Skeletal muscle tissue (tissue), 4 donors: ENCODE results near the gene THRB. TPM values are rescaled to one million over a fixed set of nuclear protein-coding genes. Genes with fewer than 3 reads are reported as not detected.

Experiments
- H3K27ac ChIP-seq: one replicate; pipeline ENCODE4 v1.7.0; 2013; ENCODE audit warnings: mild to moderate bottlenecking, low read depth, low read length, inconsistent platforms
- H3K27me3 ChIP-seq, 3 donors: one replicate each; pipeline ENCODE4 v1.7.0; 2013; ENCODE audit warnings: low read length in 3 of 3; ENCODE audit not compliant: control insufficient read depth in 3 of 3, insufficient read depth in 3 of 3
- H3K36me3 ChIP-seq, 3 donors: one replicate each; pipeline ENCODE4 v1.7.0; 2013; ENCODE audit warnings: low read length in 3 of 3; ENCODE audit not compliant: control insufficient read depth in 3 of 3, insufficient read depth in 3 of 3
- H3K4me1 ChIP-seq, 3 donors: one replicate each; pipeline ENCODE4 v1.7.0; 2013; ENCODE audit warnings: low read length in 3 of 3, mild to moderate bottlenecking in 3 of 3; ENCODE audit not compliant: control insufficient read depth in 3 of 3, insufficient read depth in 3 of 3
- H3K4me3 ChIP-seq, 3 donors: one replicate each; pipeline ENCODE4 v1.7.0; 2013; ENCODE audit warnings: low read length in 3 of 3
- H3K9ac ChIP-seq, 3 donors: one replicate each; pipeline ENCODE4 v1.7.0; 2013; ENCODE audit warnings: low read length in 3 of 3, mild to moderate bottlenecking in 3 of 3, moderate library complexity in 2 of 3, low read depth in 1 of 3
- H3K9me3 ChIP-seq, 3 donors: one replicate each; pipeline ENCODE4 v1.7.0; 2013; ENCODE audit warnings: low read length in 3 of 3; ENCODE audit not compliant: control insufficient read depth in 3 of 3
- total RNA-seq: library from RNA; depleted of rRNA; stranded (reverse); fragments of >200 nt; gene quantifications from one replicate; pipeline ENCODE4 v1.2.3, GENCODE V29; 2014
- donor health status: Osteomylitis.

Gene THRB
- total RNA-seq, 1 donor from 2014 or later = 3.1 TPM

DNA sequence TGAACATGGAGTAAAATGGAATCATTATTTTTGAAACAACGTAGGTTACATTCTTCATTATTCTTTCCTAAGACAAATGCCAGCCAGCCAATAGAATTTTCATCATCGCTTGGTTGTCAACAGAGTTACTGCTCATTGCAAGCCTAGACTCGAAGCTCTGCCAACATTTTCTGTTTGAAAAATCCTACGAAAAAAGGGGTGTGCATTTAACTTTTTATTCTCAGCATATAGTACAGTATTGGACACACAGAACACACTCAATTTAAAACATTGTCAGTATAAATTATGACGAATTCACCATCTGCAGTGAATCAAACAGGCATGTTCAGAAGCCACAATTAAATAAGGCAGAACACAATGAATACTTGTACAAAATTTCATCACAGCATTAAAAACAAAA lies 317.4 kb downstream of the THRB start:
- Histone ChIP-seq H3K9me3 (no peaks in the 10 kb centered on the region), H3K36me3 (no peaks in the 10 kb centered on the region), H3K27me3 (no peaks in the 10 kb centered on the region), H3K27ac (no peak overlapping the region), H3K9ac (no peak overlapping the region), H3K4me1 (peaks cover 0 to 3% (median 3%) of the 10 kb centered on the region in 3 donors), H3K4me3 (no peak overlapping the region)

DNA sequence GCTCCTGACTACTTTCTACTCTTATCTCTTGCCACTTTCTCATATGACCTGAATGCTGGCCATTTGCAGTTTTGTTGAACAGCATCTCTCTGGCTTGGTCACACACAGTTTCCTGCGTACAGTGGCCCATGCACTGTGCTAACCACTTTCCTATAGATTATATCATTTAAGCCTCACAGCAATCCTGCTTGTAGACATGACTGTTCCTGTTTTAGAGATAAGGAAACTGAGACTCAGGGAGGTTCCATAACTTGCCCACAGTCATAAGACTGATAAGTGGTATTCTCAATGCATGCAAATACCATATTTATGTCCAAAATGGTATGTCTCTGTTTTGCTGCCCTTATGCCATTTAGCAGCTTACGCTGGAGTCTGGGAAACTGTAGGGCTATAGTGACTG lies 320.0 kb downstream of the THRB start:
- Histone ChIP-seq H3K4me3 (no peak overlapping the region), H3K27ac (no peak overlapping the region), H3K9ac (no peak overlapping the region), H3K27me3 (no peaks in the 10 kb centered on the region), H3K4me1 (peaks cover 0 to 3% (median 0%) of the 10 kb centered on the region in 3 donors), H3K9me3 (no peaks in the 10 kb centered on the region), H3K36me3 (no peaks in the 10 kb centered on the region)

DNA sequence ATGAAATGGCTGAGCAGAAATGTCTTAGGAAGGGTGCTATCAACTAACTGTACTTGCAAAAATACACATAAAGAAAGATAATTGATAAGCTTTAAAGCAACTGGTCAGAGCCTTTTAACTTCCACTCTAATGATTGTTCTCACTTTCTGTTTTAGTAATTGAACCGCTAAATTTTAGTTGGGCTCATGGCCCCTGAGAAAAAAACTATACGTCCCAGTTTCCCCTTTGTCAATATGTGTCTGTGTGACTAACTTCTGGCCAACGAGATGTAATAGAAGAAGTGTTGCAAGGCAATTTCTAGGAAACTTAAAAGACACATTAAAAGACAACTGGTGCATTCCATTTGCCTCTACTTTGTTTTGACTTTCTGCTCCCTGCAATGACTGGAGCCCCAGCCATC lies 325.7 kb downstream of the THRB start:
- Histone ChIP-seq H3K9ac (no peak overlapping the region), H3K4me1 (no peaks in the 10 kb centered on the region), H3K9me3 (no peaks in the 10 kb centered on the region), H3K27ac (no peak overlapping the region), H3K36me3 (no peaks in the 10 kb centered on the region), H3K4me3 (no peak overlapping the region), H3K27me3 (no peaks in the 10 kb centered on the region)

DNA sequence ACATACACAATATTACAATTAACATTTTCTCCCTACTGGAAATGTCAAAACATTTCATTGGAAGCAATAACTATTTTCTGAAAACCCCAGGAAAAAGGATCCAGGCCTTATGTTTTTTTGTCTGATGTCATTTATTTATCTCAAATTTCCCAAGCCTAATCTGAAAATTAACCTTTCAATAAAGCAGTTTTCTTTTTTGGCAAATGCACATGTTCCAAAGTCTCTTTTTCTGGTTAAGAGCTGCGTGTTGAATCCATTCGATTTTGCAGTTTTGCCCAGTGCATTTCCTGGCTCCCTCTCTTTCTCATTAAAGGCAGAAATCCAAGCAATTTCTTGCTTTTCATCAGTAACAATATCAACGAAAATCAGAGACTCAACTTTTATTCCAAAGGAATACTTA lies 327.2 kb downstream of the THRB start:
- Histone ChIP-seq H3K9ac (no peak overlapping the region), H3K4me3 (no peak overlapping the region), H3K4me1 (no peaks in the 10 kb centered on the region), H3K27ac (no peak overlapping the region), H3K9me3 (no peaks in the 10 kb centered on the region), H3K36me3 (no peaks in the 10 kb centered on the region), H3K27me3 (no peaks in the 10 kb centered on the region)

DNA sequence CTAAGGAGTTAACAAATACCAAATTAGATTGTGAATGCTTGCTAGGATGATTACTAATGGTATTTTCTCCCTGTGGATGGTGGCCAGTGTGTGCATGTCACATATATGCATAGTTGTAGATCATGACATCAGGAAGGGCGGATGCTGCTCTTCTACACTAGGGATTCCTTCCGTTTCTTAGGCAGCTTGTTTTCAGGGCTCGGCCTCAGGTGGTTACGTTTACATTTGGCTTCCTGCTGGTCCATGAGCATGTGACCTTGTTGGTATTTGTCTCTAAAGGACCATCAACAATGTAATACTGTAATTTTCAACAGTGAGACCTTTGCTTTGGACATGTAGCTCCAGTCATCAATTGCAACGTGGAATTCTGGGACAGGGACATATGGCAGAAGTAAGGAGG lies 328.1 kb downstream of the THRB start:
- H3K4me1 ChIP-seq = no peaks in the 10 kb centered on the region
- no peaks in the 10 kb centered on the region for H3K36me3 ChIP-seq
- no peak overlapping the region for H3K9ac ChIP-seq
- no peaks in the 10 kb centered on the region for H3K9me3 ChIP-seq
- no peak overlapping the region for H3K27ac ChIP-seq
- H3K27me3 ChIP-seq = no peaks in the 10 kb centered on the region
- no peak overlapping the region for H3K4me3 ChIP-seq

DNA sequence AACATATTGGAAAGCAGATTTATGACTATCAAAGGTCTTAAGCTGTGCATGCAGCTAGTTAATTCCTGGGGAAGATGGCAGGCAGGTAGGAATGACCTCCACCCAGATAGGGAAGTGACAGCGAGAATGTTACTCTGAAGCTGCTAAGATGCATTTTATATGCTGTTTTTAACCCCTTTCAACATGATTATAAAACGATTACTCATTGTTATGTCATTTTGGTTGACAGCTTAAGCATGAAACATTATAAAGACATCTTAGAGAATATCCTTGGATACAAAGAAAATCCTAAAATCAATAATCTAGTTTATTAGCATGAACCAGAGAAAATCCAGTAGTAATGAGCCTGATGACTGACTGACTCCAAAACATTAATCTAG lies 329.1 kb downstream of the THRB start:
- Histone ChIP-seq H3K9ac (no peak overlapping the region), H3K4me1 (no peaks in the 10 kb centered on the region), H3K4me3 (no peak overlapping the region), H3K36me3 (no peaks in the 10 kb centered on the region), H3K27me3 (no peaks in the 10 kb centered on the region), H3K27ac (no peak overlapping the region), H3K9me3 (no peaks in the 10 kb centered on the region)

DNA sequence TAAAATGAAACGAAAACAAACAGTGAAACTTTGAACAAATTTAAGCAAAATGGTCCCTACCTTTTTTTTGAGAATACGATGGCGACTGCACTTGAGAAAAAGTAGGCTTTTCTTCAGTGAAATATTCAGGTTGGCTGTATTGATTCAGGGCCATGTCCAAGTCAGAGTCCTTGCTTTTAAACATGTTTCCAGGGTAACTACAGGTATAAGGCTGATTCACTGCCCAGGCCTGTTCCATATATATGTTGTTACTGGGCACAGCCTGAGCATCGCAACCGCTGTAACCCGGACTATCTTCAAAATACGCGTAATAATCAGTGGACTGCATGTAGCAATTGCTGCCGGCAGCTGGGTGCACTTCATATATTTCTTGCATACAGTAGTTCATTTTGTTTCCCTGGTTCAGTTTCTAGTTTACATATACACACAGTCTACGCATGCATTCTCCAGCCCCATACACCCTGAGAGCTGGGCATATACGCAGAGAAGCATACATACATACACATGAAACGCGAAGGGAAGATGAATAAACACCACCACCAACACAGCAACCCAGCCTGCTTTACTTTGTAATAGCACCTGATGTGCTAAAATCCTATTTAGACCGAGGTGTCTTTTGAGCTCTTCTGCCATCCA lies 329.6 kb downstream of the THRB start:
- Histone ChIP-seq H3K4me3 (no peak overlapping the region), H3K9me3 (no peaks in the 10 kb centered on the region), H3K4me1 (no peaks in the 10 kb centered on the region), H3K27me3 (no peaks in the 10 kb centered on the region), H3K9ac (no peak overlapping the region), H3K36me3 (no peaks in the 10 kb centered on the region), H3K27ac (no peak overlapping the region)

DNA sequence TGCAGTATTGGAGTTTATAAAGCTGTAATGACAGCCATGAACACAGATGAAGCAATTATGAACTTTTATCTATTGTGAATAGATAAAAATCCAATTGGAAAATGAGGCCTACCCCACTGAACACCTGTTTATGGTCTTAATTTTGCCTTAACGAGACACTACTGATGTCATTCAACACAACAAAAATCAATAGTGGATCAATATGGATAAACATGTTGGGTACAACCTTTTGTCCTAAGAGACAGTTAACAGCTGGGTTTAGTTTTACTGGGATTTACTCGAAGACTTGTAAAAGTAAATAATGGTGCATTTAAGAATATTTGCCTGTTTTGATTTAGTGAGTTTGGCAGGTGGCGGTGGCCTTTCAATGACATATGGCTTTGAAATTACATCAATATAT lies 331.7 kb downstream of the THRB start:
- Histone ChIP-seq H3K27me3 (no peaks in the 10 kb centered on the region), H3K4me3 (no peak overlapping the region), H3K4me1 (no peaks in the 10 kb centered on the region), H3K27ac (no peak overlapping the region), H3K36me3 (no peaks in the 10 kb centered on the region), H3K9ac (no peak overlapping the region), H3K9me3 (no peaks in the 10 kb centered on the region)

DNA sequence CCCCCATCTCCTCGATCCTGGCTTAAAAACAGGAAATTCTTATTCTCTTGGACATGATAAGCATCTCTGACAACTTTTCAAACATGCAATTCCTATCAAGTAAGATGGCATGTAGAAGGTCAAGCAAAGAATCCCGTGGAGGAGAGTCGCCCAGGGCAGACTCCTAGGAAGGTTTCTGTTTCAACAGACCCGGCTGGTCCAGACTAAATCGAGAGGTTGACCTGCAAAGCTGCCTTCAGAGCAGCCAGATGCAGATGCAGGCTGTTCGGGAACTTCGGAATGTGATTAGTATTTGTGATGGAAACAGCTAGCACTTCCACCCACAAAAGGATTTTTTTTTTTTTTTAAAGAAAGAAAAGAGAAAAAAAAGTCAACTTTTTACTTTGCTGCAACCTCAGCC lies 332.8 kb downstream of the THRB start:
- no peak overlapping the region for H3K9ac ChIP-seq
- H3K27ac ChIP-seq = no peak overlapping the region
- H3K36me3 ChIP-seq = no peaks in the 10 kb centered on the region
- no peaks in the 10 kb centered on the region for H3K9me3 ChIP-seq
- H3K27me3 ChIP-seq = no peaks in the 10 kb centered on the region
- H3K4me3 ChIP-seq = no peak overlapping the region
- no peaks in the 10 kb centered on the region for H3K4me1 ChIP-seq

DNA sequence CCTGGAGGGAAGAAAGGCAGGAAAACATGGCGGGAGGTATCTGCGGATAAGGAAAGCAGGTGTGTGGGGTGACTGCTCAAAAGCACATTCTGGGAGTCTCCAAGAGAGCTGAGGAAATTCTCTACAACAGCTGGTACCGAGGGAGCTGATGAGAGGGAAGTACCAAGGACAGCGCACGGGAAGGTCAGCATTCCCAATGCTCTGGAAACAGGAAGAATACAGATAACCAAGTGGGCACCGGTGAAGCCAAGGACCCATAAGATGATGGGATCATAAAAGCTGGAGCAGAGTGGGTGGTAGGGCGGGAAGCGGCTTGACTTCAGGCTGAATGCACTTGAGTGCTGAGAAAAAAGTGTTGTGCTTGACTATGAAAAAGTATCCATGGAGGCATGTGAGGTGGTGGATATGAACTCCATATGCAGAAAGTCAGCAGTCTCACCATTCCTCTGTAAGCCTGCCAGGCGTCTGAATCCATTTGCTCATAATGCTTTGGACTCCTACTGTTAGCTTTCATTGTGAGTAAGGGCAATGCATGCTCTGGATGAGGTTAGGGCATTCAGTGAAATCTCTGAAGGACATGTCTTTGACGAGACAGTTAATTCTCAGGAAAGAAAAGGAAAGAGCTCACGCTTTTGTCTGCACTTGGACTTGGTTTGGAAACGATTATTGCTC lies 334.1 kb downstream of the THRB start:
- H3K36me3 ChIP-seq = no peaks in the 10 kb centered on the region
- no peaks in the 10 kb centered on the region for H3K27me3 ChIP-seq
- H3K9me3 ChIP-seq = no peaks in the 10 kb centered on the region
- H3K4me3 ChIP-seq = no peak overlapping the region
- no peak overlapping the region for H3K27ac ChIP-seq
- no peak overlapping the region for H3K9ac ChIP-seq
- peaks cover 0 to 5% (median 0%) of the 10 kb centered on the region in 3 donors for H3K4me1 ChIP-seq
